SU-DHL-6 (cell line): Measurements from ENCODE around the gene KRT84.

Experiments used
- H2AFZ ChIP-seq: fragments of 200-600 bp; sonication (generic); 2 replicates; pipeline ENCODE4 v1.6.1; 2014; ENCODE audit warnings: low read depth, mild to moderate bottlenecking, moderate library complexity, mixed read lengths, antibody characterized with exemption, low read length; ENCODE audit not compliant: severe bottlenecking
- H3F3A ChIP-seq: fragments of 200-600 bp; shearing (Covaris generic); 2 replicates; pipeline ENCODE4 v1.6.0; 2016; ENCODE audit warnings: antibody characterized with exemption, mild to moderate bottlenecking; ENCODE audit not compliant: insufficient read depth
- H3K27ac ChIP-seq: fragments of 200-600 bp; sonication (generic); 2 replicates; pipeline ENCODE4 v1.5.1; 2016; ENCODE audit warnings: low read depth, mild to moderate bottlenecking, low read length, moderate library complexity, mixed read lengths
- H3K27me3 ChIP-seq: fragments of 200-600 bp; sonication (generic), shearing (Covaris generic); 2 replicates; pipeline ENCODE4 v1.6.0; 2014; ENCODE audit warnings: mild to moderate bottlenecking, low read length
- H3K36me3 ChIP-seq: fragments of 200-600 bp; sonication (generic); 2 replicates; pipeline ENCODE4 v1.6.1; 2014; ENCODE audit warnings: mild to moderate bottlenecking, low read length, mixed read lengths
- H3K4me2 ChIP-seq: fragments of 300-600, 200-600 bp; shearing (Covaris generic), sonication (generic); 2 replicates; pipeline ENCODE4 v1.6.0; 2014; ENCODE audit warnings: low read length, low read depth, mild to moderate bottlenecking; ENCODE audit not compliant: poor library complexity, severe bottlenecking
- H3K4me3 ChIP-seq: fragments of 200-600 bp; sonication (generic); 2 replicates; pipeline ENCODE4 v1.5.1; 2014; ENCODE audit warnings: antibody characterized with exemption, low read length, mild to moderate bottlenecking, mixed read lengths; ENCODE audit not compliant: insufficient read depth, poor library complexity, severe bottlenecking
- H3K79me2 ChIP-seq: fragments of 200-600 bp; sonication (generic); 2 replicates; pipeline ENCODE4 v1.6.1; 2014; ENCODE audit warnings: mild to moderate bottlenecking, low read length, moderate library complexity; ENCODE audit not compliant: insufficient read depth
- H3K9ac ChIP-seq: fragments of 200-600 bp; sonication (generic); 2 replicates; pipeline ENCODE4 v1.7.0; 2014; ENCODE audit warnings: mild to moderate bottlenecking, low read length
- H3K9me2 ChIP-seq: fragments of 200-600 bp; sonication (generic); replicated peaks from 2 replicates; pipeline ENCODE4 v1.6.1; 2014; ENCODE audit warnings: low read length; ENCODE audit not compliant: insufficient read depth
- H3K9me3 ChIP-seq: fragments of 200-600 bp; sonication (generic); 2 replicates; pipeline ENCODE4 v1.6.1; 2014; ENCODE audit warnings: low read length, mixed read lengths; ENCODE audit not compliant: insufficient read depth
- H4K20me1 ChIP-seq: fragments of 200-600 bp; sonication (generic); 2 replicates; pipeline ENCODE4 v1.6.1; 2014; ENCODE audit warnings: low read depth, mild to moderate bottlenecking, antibody characterized with exemption, low read length, moderate library complexity, mixed read lengths
- CTCF ChIP-seq: fragments of 200-600 bp; sonication (generic); IDR thresholded peaks from one replicate; pipeline ENCODE4 v1.5.1; 2017; ENCODE audit warnings: antibody characterized with exemption, mild to moderate bottlenecking, low read length, moderate library complexity; ENCODE audit not compliant: insufficient read depth, poor library complexity, severe bottlenecking
- EZH2phosphoT487 ChIP-seq: fragments of 200-600 bp; sonication (generic), shearing (Covaris generic); conservative IDR thresholded peaks from 2 replicates; pipeline ENCODE4 v1.6.1; 2018; ENCODE audit warnings: mild to moderate bottlenecking, antibody characterized with exemption, low read length, moderate library complexity, mixed read lengths

KRT84 gene

GRCh38 chr12:52399756-52400155, 14.3 kb upstream of the KRT84 start:
- Histone ChIP-seq H3K9me2 (no peaks in the 10 kb centered on the region), H3K36me3 (no peaks in the 10 kb centered on the region), H3F3A (no peaks in the 10 kb centered on the region), H3K4me3 (no peak overlapping the region), H3K27me3 (no peaks in the 10 kb centered on the region), H2AFZ (no peak overlapping the region), H3K79me2 (no peaks in the 10 kb centered on the region), H3K9ac (no peak overlapping the region), H3K27ac (no peak overlapping the region), H4K20me1 (no peaks in the 10 kb centered on the region), H3K9me3 (no peaks in the 10 kb centered on the region), H3K4me2 (no peak overlapping the region)
- TF ChIP-seq EZH2phosphoT487 (no peak), CTCF (no peak)

DNA sequence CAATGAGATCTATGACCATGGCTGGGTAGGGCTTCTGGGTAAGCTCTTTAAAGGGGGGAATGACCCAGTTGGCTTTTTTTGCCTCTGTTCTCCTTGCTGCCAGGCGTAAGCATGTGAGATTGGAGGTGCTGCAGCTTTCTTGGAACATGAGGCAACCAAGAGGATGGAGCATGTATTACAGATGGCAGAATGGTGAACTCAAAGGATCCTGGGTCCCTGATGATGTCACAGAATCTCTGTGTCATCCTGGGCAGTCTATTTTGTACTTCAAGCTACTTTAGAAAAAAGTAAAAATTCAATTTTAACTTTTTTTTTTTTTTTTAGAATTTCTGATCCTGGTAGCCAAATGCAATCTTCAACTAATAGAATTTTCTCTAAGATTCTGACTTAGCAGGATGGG, 12.7 kb upstream of the KRT84 start:
- no peaks in the 10 kb centered on the region for H3K36me3 ChIP-seq
- H3K9me3 ChIP-seq: no peaks in the 10 kb centered on the region
- no peaks in the 10 kb centered on the region for H3K79me2 ChIP-seq
- H3K4me2 ChIP-seq: no peak overlapping the region
- TF ChIP-seq EZH2phosphoT487: no peak
- no peak for TF ChIP-seq CTCF
- no peaks in the 10 kb centered on the region for H4K20me1 ChIP-seq
- no peak overlapping the region for H3K9ac ChIP-seq
- H3K27ac ChIP-seq: no peak overlapping the region
- H2AFZ ChIP-seq: no peak overlapping the region
- H3K27me3 ChIP-seq: no peaks in the 10 kb centered on the region
- H3K9me2 ChIP-seq: no peaks in the 10 kb centered on the region
- H3F3A ChIP-seq: no peaks in the 10 kb centered on the region
- no peak overlapping the region for H3K4me3 ChIP-seq

DNA sequence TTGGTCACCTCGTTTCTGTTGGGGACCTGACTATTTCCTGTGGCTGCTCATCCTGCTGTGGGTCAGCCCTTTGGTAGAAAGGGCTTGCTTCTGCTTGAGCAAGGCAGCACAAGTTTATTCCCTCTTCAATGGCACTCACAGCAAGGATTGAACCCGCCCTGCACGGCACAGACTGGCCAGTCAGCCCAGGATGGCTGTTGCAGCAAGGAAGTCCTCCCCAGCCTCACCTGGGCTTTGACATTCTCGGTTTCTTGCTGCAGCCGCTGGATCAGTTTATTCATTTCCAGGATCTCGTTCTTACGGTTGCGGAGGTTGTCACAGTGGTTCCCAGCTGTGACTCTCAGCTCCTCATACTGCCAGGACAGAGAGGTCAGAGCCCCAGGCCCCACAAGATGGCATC, 11.2 kb upstream of the KRT84 start:
- Histone ChIP-seq H3K79me2 (no peaks in the 10 kb centered on the region), H3F3A (no peaks in the 10 kb centered on the region), H3K9me3 (no peaks in the 10 kb centered on the region), H3K27ac (no peak overlapping the region), H3K4me2 (no peak overlapping the region), H3K9ac (no peak overlapping the region), H2AFZ (no peak overlapping the region), H3K9me2 (no peaks in the 10 kb centered on the region), H3K4me3 (no peak overlapping the region), H3K27me3 (no peaks in the 10 kb centered on the region), H3K36me3 (no peaks in the 10 kb centered on the region), H4K20me1 (no peaks in the 10 kb centered on the region)
- TF ChIP-seq CTCF: no peak
- TF ChIP-seq EZH2phosphoT487: no peak
